ENCODE data around the gene KIF19. TPM values are rescaled to one million over a fixed set of nuclear protein-coding genes. Genes with fewer than 3 reads are reported as not detected.

KIF19 gene
- total RNA-seq, 1 experiment from 2014 or later: not detected

- no peak for DNase-seq (ENCODE audit: low read depth)
Measured at GRCh38 chr17:74305865-74306654, 20.0 kb upstream of the KIF19 start.

- no peak for DNase-seq (ENCODE audit: low read depth)
Measured at GRCh38 chr17:74307984-74308773, 17.8 kb upstream of the KIF19 start.

DNA sequence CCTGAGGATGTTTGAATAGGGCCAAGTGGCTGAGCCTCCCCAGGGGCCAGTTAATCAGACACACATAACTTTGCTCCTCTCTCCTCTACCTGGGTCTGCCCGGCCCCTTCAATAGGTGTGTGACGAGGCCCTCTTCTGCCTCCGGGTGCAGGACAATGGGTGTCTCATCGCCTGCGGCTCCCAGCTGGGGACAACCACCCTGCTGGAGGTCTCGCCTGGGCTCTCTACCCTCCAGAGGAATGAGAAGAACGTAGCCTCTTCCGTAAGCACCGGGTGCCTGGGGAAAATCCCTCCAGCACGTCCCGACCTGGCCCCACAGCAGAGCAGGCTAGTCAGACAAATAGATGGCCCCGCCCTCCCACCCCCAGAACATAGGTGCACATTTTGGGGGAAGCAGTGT, 16.1 kb upstream of the KIF19 start:
- no peak for DNase-seq (ENCODE audit: low read depth)

GRCh38 chr17:74314877-74315276, 11.1 kb upstream of the KIF19 start:
- DNase-seq (ENCODE audit: low read depth): no peak

- no peak for DNase-seq (ENCODE audit: low read depth)
Measured at GRCh38 chr17:74316220-74316619, 9.8 kb upstream of the KIF19 start.

DNA sequence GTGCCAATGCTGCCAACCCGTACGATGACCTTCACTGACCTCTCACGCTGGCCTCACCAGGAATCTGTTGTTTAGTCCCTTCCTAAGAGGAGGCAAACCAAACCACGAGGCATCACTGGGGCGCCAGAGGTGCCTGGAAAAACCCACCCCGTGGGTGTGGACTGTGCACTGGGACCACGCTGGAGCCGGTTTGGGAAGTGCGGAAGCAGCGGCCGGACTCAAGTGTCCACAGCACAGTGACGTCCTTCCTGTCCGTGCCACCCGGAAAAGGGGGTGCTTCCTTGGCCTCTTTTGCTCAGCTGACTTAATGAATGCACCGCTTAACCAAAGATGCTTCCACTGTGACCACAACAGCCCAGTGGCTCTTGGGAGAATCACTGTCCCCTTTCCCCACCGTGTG, 9.0 kb upstream of the KIF19 start:
- no peak for DNase-seq (ENCODE audit: low read depth)

GRCh38 chr17:74318391-74318790, 7.6 kb upstream of the KIF19 start:
- DNase-seq (ENCODE audit: low read depth): no peak

DNA sequence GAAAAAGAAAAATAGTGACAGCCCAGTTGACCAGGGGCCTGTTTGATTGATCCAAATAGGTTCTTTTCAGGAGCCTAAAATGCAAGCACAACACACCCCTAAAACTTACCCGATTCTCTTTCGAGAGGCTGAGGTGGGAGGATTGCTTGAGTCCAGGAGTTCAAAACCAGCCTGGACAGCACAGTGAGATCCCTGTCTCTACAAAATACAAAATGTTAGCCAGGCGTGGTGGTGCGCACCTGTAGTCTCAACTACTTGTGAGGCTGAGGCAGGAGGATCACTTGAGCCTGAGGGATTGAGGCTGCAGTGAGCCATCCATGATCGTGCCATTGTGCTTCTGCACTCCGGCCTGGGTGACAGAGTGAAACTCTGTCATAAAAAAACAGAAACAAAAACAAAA, 1.5 kb upstream of the KIF19 start:
- DNase-seq (ENCODE audit: low read depth): no peak

DNA sequence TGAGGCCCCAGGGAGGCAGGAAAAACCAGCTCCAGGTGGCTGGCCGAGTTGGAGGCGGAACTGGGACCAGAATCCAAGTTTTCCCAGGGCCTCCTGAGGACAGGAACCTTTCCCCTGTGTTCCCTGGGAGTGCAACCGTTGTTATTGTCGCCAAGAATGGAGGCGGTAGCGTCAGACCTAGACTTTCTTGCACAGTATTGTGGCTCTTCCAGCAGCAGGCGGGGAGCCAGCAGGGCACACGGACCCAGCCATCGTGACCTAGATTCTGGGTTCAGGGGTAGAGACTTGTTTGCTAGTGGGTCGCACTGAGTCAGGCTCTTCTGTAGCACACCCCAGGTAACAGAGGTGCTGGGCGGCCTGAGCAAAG, 667 bp upstream of the KIF19 start:
- no peak for DNase-seq (ENCODE audit: low read depth)

DNA sequence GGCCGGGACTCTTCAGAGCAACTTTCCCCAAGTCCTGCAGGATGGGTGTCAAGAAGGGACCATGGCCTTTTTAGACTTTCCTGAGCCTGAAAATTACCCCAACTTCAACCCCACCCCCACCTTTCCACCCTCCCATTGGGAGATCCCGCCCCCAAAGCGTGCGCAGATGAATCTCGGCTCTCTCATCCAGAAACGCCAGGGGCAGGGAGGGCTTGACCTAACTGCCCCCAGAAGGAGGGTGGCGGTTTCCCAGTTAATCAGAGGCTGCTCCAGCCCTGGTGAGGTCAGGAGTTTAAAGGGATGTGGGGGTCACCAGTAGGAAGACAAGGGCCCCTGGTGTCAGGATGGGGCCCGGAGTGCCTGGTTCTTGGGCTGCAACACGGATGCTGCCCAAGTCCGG, 480 bp downstream of the KIF19 start:
- DNase-seq (ENCODE audit: low read depth): no peak

GRCh38 chr17:74328487-74328886, 2.5 kb downstream of the KIF19 start:
- DNase-seq (ENCODE audit: low read depth): no peak

DNA sequence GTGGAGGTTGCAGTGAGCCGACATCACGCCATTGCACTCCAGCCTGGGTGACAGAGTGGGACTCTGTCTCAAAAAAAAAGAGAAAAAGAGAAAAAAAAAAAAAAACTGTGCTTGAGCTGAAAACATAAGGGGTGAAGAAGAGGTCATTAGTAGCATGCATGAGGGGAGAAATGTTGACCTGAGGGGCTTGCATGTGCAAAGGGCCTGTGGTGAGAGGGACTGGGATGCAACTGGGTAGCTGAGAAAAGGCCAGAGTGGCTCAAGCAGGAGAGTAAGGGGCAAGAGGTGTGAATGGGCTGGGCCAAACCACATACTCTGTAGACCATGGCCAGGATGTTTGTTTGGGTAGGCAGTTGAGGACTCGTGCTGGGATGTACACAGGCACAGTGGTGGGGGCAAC, 3.4 kb downstream of the KIF19 start:
- no peak for DNase-seq (ENCODE audit: low read depth)

DNA sequence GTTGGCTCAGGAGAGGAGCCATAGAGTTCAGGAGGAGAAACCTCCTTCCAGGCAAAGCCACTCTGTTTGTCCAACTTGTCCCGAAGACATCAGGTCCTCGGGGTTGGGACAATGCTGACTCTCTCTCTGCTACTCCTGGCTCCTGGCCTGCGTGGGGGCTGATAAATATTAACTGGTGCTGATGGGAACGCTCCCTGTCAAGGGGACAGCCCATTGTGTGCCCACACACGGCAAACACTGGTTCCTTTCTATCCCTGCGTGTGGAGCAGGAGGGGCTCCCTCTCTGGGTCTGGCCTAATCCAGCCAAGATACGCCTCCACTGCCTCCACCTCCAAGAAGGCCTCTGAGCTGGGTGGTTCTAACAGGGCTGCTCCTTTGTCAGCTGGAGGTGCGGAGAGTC, 4.4 kb downstream of the KIF19 start:
- no peak for DNase-seq (ENCODE audit: low read depth)

DNA sequence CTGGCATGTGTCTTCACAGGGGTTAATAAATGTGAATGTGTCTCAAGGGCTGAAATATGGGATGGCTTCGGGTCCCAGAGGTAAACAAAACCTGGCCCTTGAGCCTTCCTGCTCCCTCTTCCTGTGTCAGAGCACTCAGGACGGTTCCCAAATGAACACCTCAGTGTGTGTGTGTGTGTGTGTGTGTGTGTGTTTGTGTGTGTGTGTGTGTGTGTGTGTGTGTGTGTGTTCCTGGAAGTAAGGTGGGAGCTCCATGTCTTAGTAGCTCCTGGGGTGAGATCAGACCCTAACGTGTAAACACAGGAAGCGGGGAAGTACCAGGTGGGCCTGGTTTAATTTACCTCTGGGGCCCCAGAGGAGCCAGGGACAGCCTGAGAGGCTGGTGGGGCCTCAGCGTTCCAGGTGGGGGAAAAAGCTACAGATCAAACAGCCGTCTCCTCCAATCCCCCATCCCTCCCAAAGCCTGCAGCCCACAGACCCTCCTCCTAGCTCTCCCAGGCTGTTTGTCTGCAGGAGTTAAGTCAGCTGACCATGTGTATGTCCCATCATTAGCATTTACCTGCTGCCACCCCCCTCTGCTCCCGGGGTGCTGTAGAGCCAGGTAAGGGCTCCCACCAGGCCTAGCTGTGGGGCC, 6.1 kb downstream of the KIF19 start:
- DNase-seq (ENCODE audit: low read depth): no peak

DNA sequence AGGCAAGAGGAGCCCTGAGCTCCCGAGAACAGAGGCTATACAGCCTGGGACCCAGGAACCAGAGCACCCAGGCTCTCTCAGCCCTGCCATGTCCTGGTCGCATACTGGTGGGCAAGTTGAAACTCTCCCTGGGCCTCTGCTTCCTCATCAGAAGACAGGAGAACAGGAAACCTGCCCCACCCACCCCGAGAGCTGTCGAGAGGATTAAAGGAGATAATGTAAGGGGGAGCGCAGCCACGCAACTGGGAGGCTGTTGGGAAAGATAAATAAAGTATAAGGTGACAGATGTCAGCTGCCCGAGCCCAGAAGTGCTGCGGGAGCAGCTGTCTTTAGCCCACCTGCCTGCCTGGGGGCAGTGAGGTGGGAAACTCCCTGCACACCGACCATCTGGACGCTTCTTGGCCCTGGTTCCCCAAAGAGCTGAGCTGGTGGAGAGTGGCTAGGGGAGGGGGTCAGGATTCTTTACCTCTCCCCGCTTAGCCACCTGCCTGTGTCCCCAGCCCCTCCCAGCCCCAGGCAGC, 6.8 kb downstream of the KIF19 start:
- no peak for DNase-seq (ENCODE audit: low read depth)

GRCh38 chr17:74334393-74335039, 8.5 kb downstream of the KIF19 start:
- peak; percentile 2 for DNase-seq (ENCODE audit: low read depth)

DNA sequence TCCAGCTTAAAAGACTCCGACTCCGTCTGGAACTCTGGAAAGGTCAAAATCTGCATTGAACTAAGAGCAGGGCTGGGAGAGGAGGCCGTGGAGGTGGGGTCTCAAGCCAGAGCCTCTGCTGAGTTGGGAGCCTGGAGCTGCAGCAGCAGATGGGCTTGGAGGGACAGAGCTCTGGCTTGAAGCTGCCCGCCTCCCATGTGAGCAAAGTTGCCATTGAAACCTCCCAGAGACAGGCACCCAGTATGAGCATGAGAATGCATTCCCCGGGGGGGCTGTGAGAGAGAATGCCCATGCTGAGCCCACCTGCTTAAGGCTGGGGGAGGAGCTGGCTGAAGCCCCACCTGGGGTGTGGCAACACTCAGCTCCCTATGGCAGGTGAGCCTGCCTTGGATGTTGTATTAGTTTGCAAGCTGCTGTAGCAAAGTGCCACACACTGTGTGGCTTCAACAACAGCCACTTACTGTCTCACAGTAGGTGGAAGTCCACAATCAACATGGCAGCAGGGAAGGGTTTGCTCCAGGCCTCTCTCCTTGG, 9.6 kb downstream of the KIF19 start:
- DNase-seq (ENCODE audit: low read depth): no peak

DNA sequence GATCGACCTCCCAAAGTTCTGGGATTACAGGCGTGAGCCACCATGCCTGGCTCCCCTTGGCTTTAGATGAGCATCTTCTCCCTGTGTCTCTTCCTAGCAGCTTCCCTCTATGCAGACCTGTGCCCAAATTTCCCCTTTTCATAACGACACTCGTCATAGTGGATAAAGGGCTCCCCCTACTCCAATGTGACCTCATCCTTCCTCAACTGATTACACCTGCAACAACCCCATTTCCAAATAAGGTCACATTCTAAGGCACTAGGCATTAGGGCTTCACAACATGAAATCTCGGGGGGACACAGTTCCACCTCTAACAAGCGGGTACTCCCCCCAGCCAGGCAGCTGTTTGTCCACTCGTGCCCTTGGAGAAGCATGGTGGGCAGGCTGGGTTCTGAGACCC, 10.3 kb downstream of the KIF19 start:
- no peak for DNase-seq (ENCODE audit: low read depth)

GRCh38 chr17:74337834-74338500, 11.9 kb downstream of the KIF19 start:
- no peak for DNase-seq (ENCODE audit: low read depth)

- DNase-seq (ENCODE audit: low read depth): no peak
Measured at GRCh38 chr17:74339537-74340195, 13.6 kb downstream of the KIF19 start.
